HFF-Myc (cell line): Measurements from ENCODE around the gene CNNM1.

ENCODE experiments used
- DNase-seq: peaks from one replicate; pipeline ENCODE4 v3.0.0-alpha.2; 2011; ENCODE audit warnings: low read depth; ENCODE audit errors: extremely low read depth
- H3K4me3 ChIP-seq: replicated peaks from 2 replicates; pipeline ENCODE4 v1.5.1; 2011; ENCODE audit warnings: low read depth, mild to moderate bottlenecking, control low read depth, low read length
- TF ChIP-seq, protein P1 (sequence below): IDR thresholded peaks from 2 replicates; pipeline ENCODE4 v1.5.1; 2012; ENCODE audit warnings: mild to moderate bottlenecking, low read depth, low read length, control low read depth; ENCODE audit errors: missing control alignments

Gene CNNM1

DNA sequence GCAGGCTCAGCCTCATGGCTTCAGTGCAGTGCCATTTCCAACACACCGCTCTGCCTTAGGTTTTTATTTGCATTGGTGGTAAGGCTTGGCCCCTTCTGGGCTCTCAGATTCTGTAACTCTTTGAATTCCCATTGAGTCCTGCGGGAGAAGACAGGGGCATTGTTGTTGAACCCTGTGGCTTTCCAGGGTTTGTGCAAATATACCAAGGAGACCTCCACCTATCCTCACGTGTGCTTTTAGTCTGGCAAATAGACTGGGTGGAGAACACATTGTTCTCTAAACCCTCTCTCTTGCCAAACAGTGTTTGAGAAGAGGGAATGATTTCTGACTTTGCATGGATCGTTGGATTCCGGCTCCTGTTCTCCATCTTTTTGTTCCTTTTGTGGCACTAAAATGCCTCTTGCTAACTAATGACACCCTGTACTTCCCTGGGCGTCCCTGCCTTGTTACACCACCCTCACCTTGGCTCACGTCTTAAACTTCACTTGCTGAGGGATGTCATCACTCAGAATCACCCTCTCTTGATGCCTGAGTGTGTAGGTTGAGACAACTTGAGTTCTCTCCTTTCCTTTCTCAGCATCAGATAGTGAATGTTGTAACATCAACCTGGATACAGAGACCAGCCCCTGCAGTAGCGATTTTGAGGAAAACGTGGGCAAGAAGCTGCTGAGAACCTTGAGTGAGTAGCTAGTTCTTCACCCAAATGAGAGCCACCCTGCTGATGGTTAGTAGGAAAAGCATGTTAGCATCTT is 60.7 kb downstream of the CNNM1 start:
- H3K4me3 ChIP-seq = no peak overlapping the region
- TF ChIP-seq, protein P1, sequence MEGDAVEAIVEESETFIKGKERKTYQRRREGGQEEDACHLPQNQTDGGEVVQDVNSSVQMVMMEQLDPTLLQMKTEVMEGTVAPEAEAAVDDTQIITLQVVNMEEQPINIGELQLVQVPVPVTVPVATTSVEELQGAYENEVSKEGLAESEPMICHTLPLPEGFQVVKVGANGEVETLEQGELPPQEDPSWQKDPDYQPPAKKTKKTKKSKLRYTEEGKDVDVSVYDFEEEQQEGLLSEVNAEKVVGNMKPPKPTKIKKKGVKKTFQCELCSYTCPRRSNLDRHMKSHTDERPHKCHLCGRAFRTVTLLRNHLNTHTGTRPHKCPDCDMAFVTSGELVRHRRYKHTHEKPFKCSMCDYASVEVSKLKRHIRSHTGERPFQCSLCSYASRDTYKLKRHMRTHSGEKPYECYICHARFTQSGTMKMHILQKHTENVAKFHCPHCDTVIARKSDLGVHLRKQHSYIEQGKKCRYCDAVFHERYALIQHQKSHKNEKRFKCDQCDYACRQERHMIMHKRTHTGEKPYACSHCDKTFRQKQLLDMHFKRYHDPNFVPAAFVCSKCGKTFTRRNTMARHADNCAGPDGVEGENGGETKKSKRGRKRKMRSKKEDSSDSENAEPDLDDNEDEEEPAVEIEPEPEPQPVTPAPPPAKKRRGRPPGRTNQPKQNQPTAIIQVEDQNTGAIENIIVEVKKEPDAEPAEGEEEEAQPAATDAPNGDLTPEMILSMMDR = no peak
- DNase-seq = no peak

DNA sequence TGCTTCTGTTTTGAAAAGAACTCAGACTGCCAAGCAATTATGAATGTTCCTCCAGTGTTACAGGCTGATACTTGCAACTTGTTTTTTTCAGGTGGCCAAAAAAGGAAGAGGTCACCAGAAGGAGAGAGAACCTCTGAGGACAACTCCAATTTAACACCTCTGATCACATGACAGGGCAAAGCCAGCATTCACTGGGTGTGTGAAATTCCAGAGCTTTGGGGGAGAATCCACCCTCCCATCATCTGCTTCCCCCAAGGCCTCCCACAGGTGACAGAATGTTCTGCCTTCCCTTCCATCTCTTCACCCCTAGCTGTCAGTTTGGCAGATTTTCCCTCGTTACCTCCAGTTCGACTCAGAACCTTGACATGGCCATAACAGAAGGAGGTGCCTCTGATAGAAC is 62.2 kb downstream of the CNNM1 start:
- TF ChIP-seq, protein P1 = no peak
- no peak overlapping the region for H3K4me3 ChIP-seq
- no peak for DNase-seq

DNA sequence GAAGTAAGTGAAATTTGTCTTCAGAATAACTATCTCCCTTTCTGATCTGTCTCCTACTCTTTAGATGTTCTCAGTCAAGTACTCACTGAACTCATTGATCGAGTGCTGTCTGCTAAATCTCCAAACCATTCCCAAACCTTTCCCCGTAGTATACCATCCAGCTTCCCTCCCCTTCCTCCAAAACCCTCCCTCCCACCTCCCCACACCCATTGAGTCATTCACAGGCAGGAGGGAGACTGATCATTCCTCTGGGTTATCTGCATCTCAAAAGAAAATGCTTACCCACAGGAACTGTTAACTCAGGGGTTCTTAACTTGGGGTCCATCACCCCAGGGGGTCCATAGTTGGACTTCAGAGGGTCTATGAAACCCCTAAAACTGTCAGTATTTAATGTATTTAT is 63.9 kb downstream of the CNNM1 start:
- no peak for DNase-seq
- TF ChIP-seq, protein P1 = no peak

DNA sequence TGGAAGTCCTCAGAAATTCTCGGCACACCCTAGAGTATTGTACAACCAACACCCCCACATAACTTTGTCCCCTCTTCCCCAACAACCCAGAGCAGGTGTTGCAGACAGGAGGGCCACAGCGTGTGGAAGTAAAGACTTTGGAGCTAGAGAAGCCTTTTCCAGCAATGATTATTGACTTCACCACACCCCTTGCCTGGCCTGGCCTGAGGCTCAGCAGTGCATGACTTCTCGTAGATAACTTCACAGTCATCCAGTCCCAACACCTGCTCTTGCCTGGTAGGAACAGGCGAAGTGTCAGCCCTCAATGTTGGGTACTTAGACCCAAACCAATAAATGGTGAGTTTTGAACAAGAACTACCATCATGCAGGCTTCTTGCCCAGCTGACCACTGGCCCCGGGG is 64.5 kb downstream of the CNNM1 start:
- TF ChIP-seq, protein P1 = no peak
- DNase-seq = no peak
- no peak overlapping the region for H3K4me3 ChIP-seq

More for the DNA sequence above, 63.9 kb downstream of the CNNM1 start:
- no peak overlapping the region for H3K4me3 ChIP-seq

DNA sequence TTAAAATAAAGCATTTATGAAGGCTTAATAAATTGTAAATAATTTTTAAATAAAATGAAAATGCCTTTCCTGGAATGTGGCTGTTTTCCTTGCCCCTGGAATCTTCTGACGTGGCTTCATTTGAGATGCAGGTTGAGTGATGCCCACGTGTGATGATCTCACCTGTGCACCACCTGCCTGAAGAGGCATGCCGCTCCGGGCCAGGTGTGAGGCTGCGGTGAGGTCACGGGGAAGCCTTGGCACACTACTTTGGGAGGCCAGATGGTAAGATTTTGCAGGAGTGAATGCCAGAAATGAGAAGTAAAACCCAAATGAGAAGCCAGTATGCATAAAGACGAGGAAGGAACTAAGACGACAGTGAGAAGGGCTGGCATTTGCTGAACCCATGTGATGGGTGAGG is 65.1 kb downstream of the CNNM1 start:
- TF ChIP-seq, protein P1 = no peak
- DNase-seq = no peak
- H3K4me3 ChIP-seq = no peak overlapping the region

DNA sequence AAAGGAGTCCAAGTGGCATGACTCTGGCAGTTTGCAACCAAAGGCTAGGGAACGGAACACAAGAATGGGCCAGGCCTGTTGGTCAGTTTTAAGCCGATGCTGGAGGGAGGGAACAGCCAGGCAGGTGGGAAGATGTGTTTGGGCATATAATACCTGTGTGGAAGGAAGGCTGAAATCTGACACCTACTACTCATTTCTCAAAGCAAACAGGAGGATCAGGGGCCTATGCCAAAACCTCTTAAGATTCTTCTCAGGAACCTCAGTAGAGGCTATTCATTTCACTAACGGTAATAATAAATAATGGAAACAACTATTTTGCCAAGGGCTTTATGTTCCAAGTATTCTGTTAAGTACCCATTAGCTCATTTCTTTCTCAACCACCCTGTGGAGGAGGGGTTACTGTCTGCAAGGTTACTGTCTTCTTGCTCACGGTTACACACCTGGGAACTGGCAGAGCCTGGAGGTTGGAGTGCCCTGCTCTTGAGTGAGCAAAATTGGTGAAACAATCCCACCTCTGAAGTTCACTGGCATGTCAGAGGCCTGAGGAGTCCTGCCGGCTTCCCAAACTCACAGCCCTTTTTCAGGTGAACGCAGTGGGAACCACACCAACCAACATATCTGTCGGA is 65.7 kb downstream of the CNNM1 start:
- no peak for DNase-seq
- TF ChIP-seq, protein P1 = no peak
- H3K4me3 ChIP-seq = no peak overlapping the region
